CD1c-positive myeloid dendritic cell (primary cell): ENCODE data around the gene ZNF883.

Experiments used
- DNase-seq: peaks from one replicate; pipeline ENCODE4 v3.0.0-alpha.2; 2016; ENCODE audit errors: extremely low spot score

Gene ZNF883

DNA sequence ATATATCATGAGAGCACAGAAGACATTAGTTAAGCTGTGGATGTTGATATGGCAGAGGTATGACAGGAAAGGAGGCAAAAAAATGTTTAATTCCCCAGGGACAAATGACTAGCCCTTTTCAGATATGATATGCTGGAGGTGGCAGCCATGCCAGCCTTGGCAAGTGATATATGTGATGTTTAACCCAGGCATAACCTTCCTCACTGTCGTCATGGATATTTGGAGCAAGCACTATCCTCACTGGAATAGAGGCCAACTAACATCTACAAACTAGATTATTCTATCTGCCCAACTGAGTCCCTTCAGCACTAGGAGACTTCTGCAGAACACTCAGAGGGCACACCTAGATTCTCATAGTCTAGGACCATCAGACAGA lies 94.0 kb downstream of the ZNF883 start:
- DNase-seq = no peak

DNA sequence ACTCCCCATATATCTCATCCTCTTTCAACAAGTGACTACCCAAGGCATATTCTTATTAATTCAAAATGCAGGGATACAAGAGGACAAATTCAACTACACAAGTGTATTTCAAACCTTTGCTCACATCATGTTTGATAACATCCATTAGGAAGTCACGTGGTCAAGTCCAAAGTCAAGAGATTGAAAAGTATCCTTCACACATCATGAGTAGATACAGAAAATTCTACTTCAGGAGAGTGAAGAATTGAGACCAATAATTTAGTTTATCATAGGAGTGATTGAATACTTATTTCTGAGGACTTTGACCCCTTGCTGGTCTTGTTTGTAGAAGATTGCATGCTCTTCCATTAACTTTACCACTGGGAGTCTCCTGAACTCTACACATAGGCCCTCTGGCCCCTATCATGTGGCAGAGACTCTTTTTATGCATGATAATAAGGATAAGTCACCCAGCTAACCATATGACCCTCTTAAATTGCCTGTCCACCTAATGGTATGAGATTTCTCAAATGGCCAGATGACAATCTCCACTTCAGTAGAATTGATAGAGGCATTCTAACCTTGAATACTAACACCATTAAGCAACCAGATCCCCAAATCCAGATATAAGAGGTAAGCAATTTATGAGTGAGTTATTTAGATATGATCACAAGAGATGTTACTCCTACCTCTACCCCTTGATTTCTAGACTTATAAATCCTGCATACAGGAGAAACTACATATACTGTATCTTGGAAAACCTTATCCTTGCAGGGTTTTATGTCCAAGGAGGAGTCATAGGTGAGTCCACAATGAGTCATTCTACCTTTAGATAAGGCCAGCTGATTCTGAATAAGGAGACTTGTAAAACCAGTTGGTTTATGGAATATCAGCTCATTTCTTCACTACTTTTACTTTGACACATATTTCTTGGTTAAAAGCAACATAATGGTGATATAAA lies 94.7 kb downstream of the ZNF883 start:
- DNase-seq = no peak

DNA sequence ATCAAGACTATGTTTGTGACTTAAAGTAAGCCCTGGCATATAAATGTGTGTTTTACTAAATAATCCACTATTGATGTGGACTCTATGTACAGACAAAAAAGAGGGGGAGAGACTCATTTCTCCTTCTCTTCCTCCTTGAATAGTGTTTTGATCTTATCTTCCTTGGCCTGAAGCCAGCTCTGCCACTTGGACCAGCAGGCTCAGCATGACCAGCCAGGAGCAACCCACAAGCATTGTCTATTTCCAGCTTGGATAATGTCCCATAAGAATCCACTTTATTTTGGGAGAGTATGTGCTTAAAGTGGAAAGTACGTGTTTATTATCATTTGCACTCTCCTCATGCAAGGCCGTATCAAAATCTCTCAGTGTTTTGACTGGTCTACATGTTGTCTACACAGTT lies 97.5 kb downstream of the ZNF883 start:
- no peak for DNase-seq

DNA sequence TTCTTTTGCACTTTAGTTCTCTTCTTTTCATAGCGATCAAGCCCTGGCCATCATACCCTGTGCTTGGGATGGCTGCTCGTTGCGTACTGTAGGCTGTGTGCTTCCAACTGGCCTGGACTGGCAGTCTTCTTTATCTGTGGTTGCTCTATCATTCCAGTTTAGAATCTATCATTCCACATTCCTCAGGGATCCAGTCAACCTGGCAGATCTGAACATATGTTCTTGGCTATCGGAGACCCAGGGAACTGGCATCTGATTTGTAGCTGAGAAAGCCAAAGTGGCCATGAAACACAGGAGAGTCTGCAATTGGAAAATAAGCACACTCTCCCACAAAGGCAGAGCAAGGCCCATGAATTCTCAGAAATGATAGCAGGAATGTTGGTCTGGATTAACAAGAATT lies 98.7 kb downstream of the ZNF883 start:
- DNase-seq = no peak

DNA sequence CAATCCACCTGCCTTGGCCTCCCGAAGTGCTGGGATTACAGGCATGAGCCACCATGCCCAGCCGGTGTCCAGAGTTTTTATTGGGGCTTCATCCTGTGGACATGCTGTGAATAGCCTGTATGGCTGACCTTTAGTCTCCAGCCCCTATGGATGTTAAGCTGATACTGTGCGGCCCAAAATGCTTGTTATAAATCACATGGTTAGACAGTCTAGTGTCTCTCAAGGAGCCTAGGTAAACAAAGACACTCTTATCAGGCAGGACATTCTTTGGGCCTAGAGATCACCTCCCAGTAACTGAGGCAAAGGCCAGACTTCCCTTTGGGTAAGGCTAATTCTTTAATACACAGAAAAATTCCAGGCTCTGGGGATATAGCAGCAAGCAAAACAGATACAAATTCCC lies 99.4 kb downstream of the ZNF883 start:
- no peak for DNase-seq

DNA sequence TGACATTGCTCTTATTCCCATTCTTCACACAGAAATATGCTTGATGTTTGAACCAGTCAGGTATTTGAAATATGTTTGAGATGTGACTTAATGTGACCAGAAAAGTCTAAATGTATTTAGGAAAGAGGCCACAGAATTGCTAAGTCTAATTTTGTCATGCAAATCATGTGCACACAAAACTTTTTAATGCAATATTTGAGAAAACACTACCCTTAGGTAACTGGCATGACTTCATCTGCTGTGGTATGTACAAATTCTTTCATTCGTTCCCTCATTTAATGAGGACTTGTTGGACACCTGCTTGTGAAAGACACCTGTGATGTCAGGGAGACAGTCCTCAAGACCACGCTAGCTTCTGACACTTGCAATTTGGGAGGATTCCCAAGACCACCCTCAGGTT lies 100.3 kb downstream of the ZNF883 start:
- no peak for DNase-seq
